Measurements from ENCODE around the gene TADA2A. TPM values are rescaled to one million over a fixed set of nuclear protein-coding genes. Genes with fewer than 3 reads are reported as not detected.
A peak's percentile ranks its signal among the peaks of the same experiment; 100 is the strongest.

TADA2A gene
- total and polyA plus RNA-seq, 8 donors = 5.2 to 11.9 (median 9.4) TPM

DNA sequence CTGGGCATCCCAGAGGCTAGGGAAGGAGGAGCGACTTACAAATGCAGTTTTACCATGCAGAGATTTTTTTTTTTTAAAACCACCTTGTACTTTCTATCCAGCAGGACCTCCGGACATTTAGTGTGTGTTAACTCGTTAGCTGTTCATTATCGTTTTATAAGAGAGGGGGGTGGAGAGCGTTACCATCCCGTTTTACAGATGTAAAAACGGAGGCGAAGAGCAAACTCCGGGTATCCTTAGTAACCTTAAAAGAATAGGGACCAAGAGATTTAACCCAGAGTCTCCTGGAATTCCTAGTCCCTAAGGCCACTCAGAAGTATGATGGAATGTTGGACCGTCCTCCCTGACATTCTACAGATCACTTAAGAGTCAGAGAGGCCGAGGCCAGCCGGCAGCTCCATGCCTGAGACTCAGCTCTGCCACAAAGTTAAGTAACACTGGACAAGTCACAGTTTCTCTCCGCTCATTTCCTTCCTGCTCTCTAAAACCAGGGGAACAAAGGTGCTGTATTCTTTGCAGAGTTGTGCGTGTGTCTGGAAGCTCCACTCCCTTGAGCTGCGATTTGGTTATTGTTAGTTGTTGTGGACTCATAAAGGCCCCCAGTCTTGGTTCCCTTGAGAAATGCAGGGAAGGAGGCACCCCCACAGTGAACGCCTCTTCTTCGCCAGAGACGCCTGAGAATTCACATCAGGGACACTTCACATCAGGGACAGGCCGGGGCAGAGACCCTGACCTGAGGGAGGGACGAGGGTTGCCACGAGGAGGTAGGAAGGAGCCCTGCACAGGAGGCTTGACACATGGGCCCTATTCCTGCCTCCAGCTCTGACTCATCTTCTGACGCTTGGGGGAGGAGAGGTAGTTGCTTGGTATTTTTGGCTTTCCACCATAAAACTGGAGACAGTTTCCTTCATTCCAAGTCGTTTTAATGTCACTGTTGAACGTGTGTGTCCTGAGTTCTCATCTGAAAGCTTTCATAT lies 84.2 kb downstream of the TADA2A start:
- H3K4me3 ChIP-seq = peak overlapping the region; percentile 69 to 81 (median 80)
- FAIRE-seq (no peak), ATAC-seq (no peak), DNase-seq (peak in 3 of 6 donors; percentile 30 to 53 (median 51))
- H3K27ac ChIP-seq = peak overlapping the region in 1 of 4 donors; percentile 70
- no peaks in the 10 kb centered on the region for H3K27me3 ChIP-seq
- TF ChIP-seq, protein P1, sequence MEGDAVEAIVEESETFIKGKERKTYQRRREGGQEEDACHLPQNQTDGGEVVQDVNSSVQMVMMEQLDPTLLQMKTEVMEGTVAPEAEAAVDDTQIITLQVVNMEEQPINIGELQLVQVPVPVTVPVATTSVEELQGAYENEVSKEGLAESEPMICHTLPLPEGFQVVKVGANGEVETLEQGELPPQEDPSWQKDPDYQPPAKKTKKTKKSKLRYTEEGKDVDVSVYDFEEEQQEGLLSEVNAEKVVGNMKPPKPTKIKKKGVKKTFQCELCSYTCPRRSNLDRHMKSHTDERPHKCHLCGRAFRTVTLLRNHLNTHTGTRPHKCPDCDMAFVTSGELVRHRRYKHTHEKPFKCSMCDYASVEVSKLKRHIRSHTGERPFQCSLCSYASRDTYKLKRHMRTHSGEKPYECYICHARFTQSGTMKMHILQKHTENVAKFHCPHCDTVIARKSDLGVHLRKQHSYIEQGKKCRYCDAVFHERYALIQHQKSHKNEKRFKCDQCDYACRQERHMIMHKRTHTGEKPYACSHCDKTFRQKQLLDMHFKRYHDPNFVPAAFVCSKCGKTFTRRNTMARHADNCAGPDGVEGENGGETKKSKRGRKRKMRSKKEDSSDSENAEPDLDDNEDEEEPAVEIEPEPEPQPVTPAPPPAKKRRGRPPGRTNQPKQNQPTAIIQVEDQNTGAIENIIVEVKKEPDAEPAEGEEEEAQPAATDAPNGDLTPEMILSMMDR (IDR thresholded peaks at IDR 0.05) = no peak
- peaks cover 6 to 11% (median 7%) of the 10 kb centered on the region in 3 donors for H3K4me1 ChIP-seq
- intact Hi-C loops (cut with DNase I) = no loop called here
- H3K36me3 ChIP-seq = no peaks in the 10 kb centered on the region
- WGBS, 2 donors = 44 to 52% methylated on average over 24 of the region's 24 CpGs
- H3K9me3 ChIP-seq = no peaks in the 10 kb centered on the region

DNA sequence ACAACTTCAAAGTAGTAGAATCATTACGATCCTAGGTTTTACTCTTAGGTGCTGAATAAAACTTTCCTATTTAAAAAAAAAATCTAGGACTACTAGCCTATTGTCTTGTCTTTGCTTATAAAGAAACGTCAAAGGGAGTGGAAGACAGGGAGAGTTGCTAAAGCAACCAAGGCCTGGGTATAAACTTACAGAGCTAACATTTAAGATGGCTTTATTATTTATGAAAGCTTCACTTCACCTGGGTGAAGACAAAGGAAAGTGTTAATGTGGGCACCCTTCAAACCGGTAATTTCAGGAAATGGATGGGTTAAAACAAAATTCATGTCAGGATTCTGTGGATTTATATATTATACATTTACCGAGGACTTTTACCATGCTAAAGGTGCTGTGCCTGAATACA lies 85.5 kb downstream of the TADA2A start:
- Histone ChIP-seq H3K4me3 (no peak overlapping the region), H3K27me3 (no peaks in the 10 kb centered on the region), H3K27ac (no peak overlapping the region), H3K4me1 (peaks cover 6 to 11% (median 7%) of the 10 kb centered on the region in 3 donors), H3K36me3 (no peaks in the 10 kb centered on the region), H3K9me3 (no peaks in the 10 kb centered on the region)
- FAIRE-seq (no peak), DNase-seq (no peak), ATAC-seq (no peak)
- TF ChIP-seq, protein P1 (IDR thresholded peaks at IDR 0.05) = no peak
- WGBS, 2 donors = 50 to 59% methylated on average over 4 of the region's 4 CpGs
- intact Hi-C loops (cut with DNase I) = no loop called here

DNA sequence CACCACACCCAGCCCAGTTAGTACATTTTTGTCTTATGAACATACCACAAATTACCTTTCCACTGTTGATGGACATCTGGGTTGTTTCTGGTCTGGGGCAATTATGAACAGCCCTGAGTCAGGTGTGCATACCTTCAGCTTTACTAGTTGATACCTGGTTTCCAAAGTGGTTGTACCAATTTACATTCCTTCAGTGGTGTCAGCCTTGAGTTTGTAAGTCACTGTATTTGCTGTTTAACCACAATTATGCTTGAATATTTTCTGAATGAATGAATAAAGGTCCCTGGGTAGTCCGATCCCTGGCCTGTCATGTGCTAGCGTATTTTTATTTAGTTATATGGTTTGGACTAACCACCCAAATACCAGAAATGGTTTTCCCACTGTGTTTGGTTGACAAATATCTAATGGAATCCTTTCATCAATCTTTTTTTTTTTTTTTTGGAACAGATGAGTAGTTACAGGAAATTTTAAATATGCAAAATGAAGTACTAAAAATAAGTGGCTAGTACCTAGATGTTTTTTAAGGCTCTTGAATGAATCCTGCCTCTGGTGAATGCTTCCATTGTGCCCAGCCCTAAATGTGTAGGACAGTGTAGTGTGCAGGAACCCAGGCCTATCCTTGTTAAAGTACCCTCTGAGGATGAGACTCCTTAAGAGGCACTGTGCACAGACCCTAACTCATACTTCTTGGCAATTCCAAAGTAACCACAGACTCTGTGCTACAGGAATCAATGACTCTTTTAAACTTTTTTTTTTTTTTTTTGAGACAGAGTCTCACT lies 86.8 kb downstream of the TADA2A start:
- Histone ChIP-seq H3K9me3 (no peaks in the 10 kb centered on the region), H3K36me3 (no peaks in the 10 kb centered on the region), H3K4me3 (no peak overlapping the region), H3K27me3 (no peaks in the 10 kb centered on the region), H3K4me1 (peaks cover under 1 to 3% (median 2%) of the 10 kb centered on the region in 3 donors), H3K27ac (no peak overlapping the region)
- DNase-seq = no peak
- no peak for FAIRE-seq
- no peak for ATAC-seq
- intact Hi-C loops (cut with DNase I) = no loop called here
- TF ChIP-seq, protein P1 (IDR thresholded peaks at IDR 0.05) = no peak
- WGBS, 2 donors = 93 to 96% methylated on average over 2 of the region's 2 CpGs

DNA sequence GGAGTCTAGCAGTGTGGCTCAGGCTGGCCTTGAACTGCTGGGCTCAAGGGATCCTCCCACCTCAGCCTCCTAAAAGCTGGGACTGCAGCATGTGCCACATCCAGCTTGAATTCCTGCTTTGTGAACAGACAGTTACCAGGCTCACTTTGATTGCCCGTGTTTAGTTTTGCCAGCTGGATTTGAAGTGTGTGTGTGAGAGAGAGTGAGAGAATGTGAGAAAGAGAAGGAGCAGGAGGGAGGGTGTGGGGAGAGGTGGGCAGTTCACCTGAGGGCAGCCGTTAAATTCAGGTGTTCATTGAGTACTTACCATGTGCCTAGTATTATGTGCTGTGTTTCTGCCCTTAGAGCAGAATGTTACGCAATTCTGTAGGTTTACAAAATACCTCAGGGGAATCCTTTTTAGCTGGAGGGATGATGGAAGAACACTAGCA lies 87.7 kb downstream of the TADA2A start:
- no peaks in the 10 kb centered on the region for H3K36me3 ChIP-seq
- H3K4me3 ChIP-seq = no peak overlapping the region
- H3K9me3 ChIP-seq = no peaks in the 10 kb centered on the region
- WGBS, 2 donors = 76 to 79% methylated on average over 3 of the region's 3 CpGs
- H3K27ac ChIP-seq = no peak overlapping the region
- DNase-seq (no peak), FAIRE-seq (no peak), ATAC-seq (no peak)
- H3K4me1 ChIP-seq = peaks cover 0 to 2% (median 0%) of the 10 kb centered on the region in 3 donors
- TF ChIP-seq, protein P1 (IDR thresholded peaks at IDR 0.05) = no peak
- intact Hi-C loops (cut with DNase I) = no loop called here
- H3K27me3 ChIP-seq = no peaks in the 10 kb centered on the region

Data from pancreas (tissue), 10 donors.